IPS-15b (cell line): Measurements from ENCODE around the gene SAFB2.
A peak's percentile ranks its signal among the peaks of the same experiment; 100 is the strongest.

ENCODE experiments used
- H3K27me3 ChIP-seq: one replicate; pipeline ENCODE4 v1.6.1; 2013; ENCODE audit warnings: low read length; ENCODE audit not compliant: control insufficient read depth, insufficient read depth
- H3K36me3 ChIP-seq: one replicate; pipeline ENCODE4 v1.6.1; 2013; ENCODE audit warnings: low read length; ENCODE audit not compliant: control insufficient read depth, insufficient read depth
- H3K4me1 ChIP-seq: one replicate; pipeline ENCODE4 v1.6.1; 2013; ENCODE audit warnings: mild to moderate bottlenecking, low read length; ENCODE audit not compliant: control insufficient read depth, insufficient read depth
- H3K4me3 ChIP-seq: one replicate; pipeline ENCODE4 v1.5.1; 2013; ENCODE audit warnings: low read depth, low read length
- H3K9ac ChIP-seq: one replicate; pipeline ENCODE4 v1.6.1; 2013; ENCODE audit warnings: low read depth, mild to moderate bottlenecking, low read length
- H3K9me3 ChIP-seq: one replicate; pipeline ENCODE4 v1.6.1; 2013; ENCODE audit warnings: mild to moderate bottlenecking, low read length; ENCODE audit not compliant: control insufficient read depth, insufficient read depth

Gene SAFB2

GRCh38 chr19:5622465-5623396 lies at the start of gene SAFB2, which contains the start of gene SAFB:
Gene SAFB2 (minus strand): TSS chr19:5622776. CDS start chr19:5622715, 61 bp downstream.
Gene SAFB (plus strand): TSS chr19:5623083. CDS start chr19:5623206, 123 bp downstream.
- Histone ChIP-seq H3K4me3 (peak within 1 kb of the TSS; percentile 93), H3K4me1 (peaks cover 7% of the 10 kb centered on the region), H3K27me3 (no peaks in the 10 kb centered on the region), H3K36me3 (peaks cover 38% of the 10 kb centered on the region), H3K9ac (peak within 1 kb of the TSS; percentile 96), H3K9me3 (no peaks in the 10 kb centered on the region)

GRCh38 chr19:5671600-5671999 lies 49.0 kb upstream of the SAFB2 start:
- peaks cover 32% of the 10 kb centered on the region for H3K36me3 ChIP-seq
- no peak overlapping the region for H3K9ac ChIP-seq
- no peaks in the 10 kb centered on the region for H3K9me3 ChIP-seq
- H3K27me3 ChIP-seq = no peaks in the 10 kb centered on the region
- no peak overlapping the region for H3K4me3 ChIP-seq
- peaks cover 4% of the 10 kb centered on the region for H3K4me1 ChIP-seq

GRCh38 chr19:5669212-5669611 lies 46.6 kb upstream of the SAFB2 start:
- Histone ChIP-seq H3K9me3 (no peaks in the 10 kb centered on the region), H3K4me3 (no peak overlapping the region), H3K4me1 (peaks cover 4% of the 10 kb centered on the region), H3K9ac (no peak overlapping the region), H3K27me3 (no peaks in the 10 kb centered on the region), H3K36me3 (peaks cover 49% of the 10 kb centered on the region)

- H3K36me3 ChIP-seq = peaks cover 60% of the 10 kb centered on the region
Measured at GRCh38 chr19:5667751-5668271, 45.2 kb upstream of the SAFB2 start.

GRCh38 chr19:5666921-5667610 lies 44.5 kb upstream of the SAFB2 start:
- H3K9me3 ChIP-seq = no peaks in the 10 kb centered on the region
- no peak overlapping the region for H3K9ac ChIP-seq
- H3K36me3 ChIP-seq = peaks cover 60% of the 10 kb centered on the region
- H3K27me3 ChIP-seq = no peaks in the 10 kb centered on the region
- peaks cover 4% of the 10 kb centered on the region for H3K4me1 ChIP-seq
- no peak overlapping the region for H3K4me3 ChIP-seq

More at GRCh38 chr19:5667751-5668271, 45.2 kb upstream of the SAFB2 start:
- Histone ChIP-seq H3K4me3 (no peak overlapping the region), H3K4me1 (peaks cover 4% of the 10 kb centered on the region), H3K27me3 (no peaks in the 10 kb centered on the region), H3K9ac (no peak overlapping the region), H3K9me3 (no peaks in the 10 kb centered on the region)

DNA sequence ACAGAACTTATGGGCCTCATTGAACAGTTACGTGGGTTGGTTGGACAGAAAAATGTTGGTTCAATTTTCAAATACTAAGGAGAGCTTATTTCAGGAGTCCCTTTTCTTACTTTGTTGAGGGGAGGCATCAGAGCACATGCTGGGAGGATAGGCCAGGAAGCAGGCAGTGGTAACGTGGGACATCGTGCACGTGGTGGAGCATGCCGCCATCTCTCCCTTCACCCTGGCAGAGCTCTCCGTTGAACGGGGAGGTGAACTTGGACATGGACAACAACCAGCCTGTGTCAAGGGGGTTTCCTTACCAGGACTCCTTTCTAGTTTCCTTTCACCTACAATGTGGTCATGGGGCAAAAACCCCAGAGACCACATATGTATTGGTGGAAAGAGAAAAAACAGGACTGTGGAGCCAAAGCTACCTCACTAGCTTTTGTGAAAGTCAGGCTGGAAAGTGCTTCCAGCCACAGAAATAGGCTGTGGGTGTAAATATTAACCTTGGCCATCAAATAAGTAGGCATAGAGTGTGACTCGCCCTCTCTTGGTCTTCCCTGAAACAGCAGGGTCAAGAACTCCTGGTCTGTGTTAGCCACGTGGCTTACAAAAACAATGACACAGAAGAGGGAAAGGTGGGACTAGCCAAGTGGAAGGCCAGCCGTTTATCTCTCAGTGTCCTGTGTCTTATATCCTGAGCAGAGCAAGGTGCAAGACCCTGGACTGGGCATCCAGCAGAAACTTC lies 43.4 kb upstream of the SAFB2 start:
- no peaks in the 10 kb centered on the region for H3K27me3 ChIP-seq
- H3K4me3 ChIP-seq = no peak overlapping the region
- H3K9me3 ChIP-seq = no peaks in the 10 kb centered on the region
- H3K9ac ChIP-seq = no peak overlapping the region
- peaks cover 4% of the 10 kb centered on the region for H3K4me1 ChIP-seq
- peaks cover 60% of the 10 kb centered on the region for H3K36me3 ChIP-seq

DNA sequence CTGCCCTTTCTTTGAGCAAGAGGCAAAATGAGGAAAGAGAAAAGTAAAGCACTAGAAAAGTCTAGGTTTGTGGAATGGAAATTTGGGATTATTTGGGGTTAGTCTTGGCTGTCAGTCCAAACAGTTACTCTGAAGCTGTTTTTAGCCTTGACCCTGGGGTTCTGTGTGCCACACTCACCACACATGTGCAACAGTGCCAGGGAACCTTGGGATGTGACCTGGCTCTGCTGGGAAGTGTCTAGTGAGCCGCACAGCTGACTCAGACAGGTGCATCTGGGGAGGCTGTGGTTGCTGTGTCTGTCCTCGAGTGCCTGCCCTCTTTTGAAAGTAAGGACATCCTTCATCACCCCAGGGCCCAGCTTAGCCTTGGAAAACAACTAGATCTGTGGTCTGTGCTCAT lies 41.9 kb upstream of the SAFB2 start:
- H3K27me3 ChIP-seq = no peaks in the 10 kb centered on the region
- no peak overlapping the region for H3K9ac ChIP-seq
- H3K4me3 ChIP-seq = no peak overlapping the region
- H3K36me3 ChIP-seq = peaks cover 62% of the 10 kb centered on the region
- peaks cover 4% of the 10 kb centered on the region for H3K4me1 ChIP-seq
- H3K9me3 ChIP-seq = no peaks in the 10 kb centered on the region

GRCh38 chr19:5663904-5664303 lies 41.3 kb upstream of the SAFB2 start:
- H3K9ac ChIP-seq = no peak overlapping the region
- H3K36me3 ChIP-seq = peaks cover 56% of the 10 kb centered on the region
- no peaks in the 10 kb centered on the region for H3K27me3 ChIP-seq

GRCh38 chr19:5661483-5661882 lies 38.9 kb upstream of the SAFB2 start:
- Histone ChIP-seq H3K27me3 (no peaks in the 10 kb centered on the region), H3K9me3 (no peaks in the 10 kb centered on the region), H3K36me3 (peaks cover 55% of the 10 kb centered on the region), H3K4me3 (no peak overlapping the region), H3K9ac (no peak overlapping the region), H3K4me1 (no peaks in the 10 kb centered on the region)

More at GRCh38 chr19:5663904-5664303, 41.3 kb upstream of the SAFB2 start:
- peaks cover 4% of the 10 kb centered on the region for H3K4me1 ChIP-seq
- no peaks in the 10 kb centered on the region for H3K9me3 ChIP-seq
- H3K4me3 ChIP-seq = no peak overlapping the region

- Histone ChIP-seq H3K9me3 (no peaks in the 10 kb centered on the region), H3K4me3 (no peak overlapping the region), H3K4me1 (no peaks in the 10 kb centered on the region), H3K9ac (no peak overlapping the region), H3K27me3 (no peaks in the 10 kb centered on the region), H3K36me3 (peaks cover 63% of the 10 kb centered on the region)
Measured at GRCh38 chr19:5655412-5655811, 32.8 kb upstream of the SAFB2 start.

DNA sequence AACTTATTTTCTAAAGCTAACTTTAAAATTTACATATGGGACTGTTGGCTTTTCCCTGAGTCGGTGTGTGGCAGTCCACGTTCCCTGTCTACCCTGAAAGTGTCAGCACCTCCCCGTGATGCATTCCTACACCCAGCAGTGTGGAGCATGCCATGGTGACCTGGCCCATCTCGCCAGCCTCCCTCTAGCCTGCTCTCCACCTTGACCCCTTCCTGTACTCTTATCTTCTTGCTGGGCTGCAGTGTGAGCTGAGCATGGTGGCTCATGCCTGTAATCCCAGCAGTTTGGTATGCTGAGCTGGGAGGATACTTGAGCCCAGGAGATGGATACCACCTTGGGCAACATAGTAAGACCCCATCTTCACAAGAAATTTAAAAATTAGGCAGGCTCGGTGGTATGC lies 32.4 kb upstream of the SAFB2 start:
- no peaks in the 10 kb centered on the region for H3K9me3 ChIP-seq
- H3K27me3 ChIP-seq = no peaks in the 10 kb centered on the region
- H3K36me3 ChIP-seq = peaks cover 66% of the 10 kb centered on the region
- H3K4me3 ChIP-seq = no peak overlapping the region
- no peak overlapping the region for H3K9ac ChIP-seq
- no peaks in the 10 kb centered on the region for H3K4me1 ChIP-seq
